Left ventricle myocardium superior (tissue), 1 donor: ENCODE data around the gene CCDC71. TPM values are rescaled to one million over a fixed set of nuclear protein-coding genes. Genes with fewer than 3 reads are reported as not detected.
A peak's percentile ranks its signal among the peaks of the same experiment; 100 is the strongest.

Experiments used
- ATAC-seq: fragments of 200-7000 bp; cut with Tn5 transposase; one replicate; pipeline ENCODE4 v1.9.1; 2020; ENCODE audit warnings: mild to moderate bottlenecking, moderate library complexity
- DNase-seq: peaks from one replicate; pipeline ENCODE4 v3.0.0-alpha.2; 2020
- intact Hi-C: fragments of 100-400 bp; cut with micrococcal nuclease; formaldehyde crosslinking; loops from one replicate; pipeline ENCODE4 v1.11.0; 2022
- total RNA-seq: library from RNA; stranded (reverse); fragmentation: NEBNext Ultra II Directional; extraction: Animal tissue kit (Norgen Biotek cat#: 25700); gene quantifications from one replicate; pipeline ENCODE4 v1.2.1, GENCODE V29; 2021
- donor health status: DM: no; HTN: yes; CAD: no; lungs with severe emphysema.

The CCDC71 gene
- total RNA-seq, 1 donor from 2014 or later: 10.2 TPM

GRCh38 chr3:49171775-49172500, 5.8 kb upstream of the CCDC71 start:
- ATAC-seq (no peak), DNase-seq (no peak)
- intact Hi-C loops: loop anchor here (10.0 kb wide), 1 partner anchor 103 kb away; the partner anchor contains the start of gene C3orf62

GRCh38 chr3:49171119-49171774, 5.1 kb upstream of the CCDC71 start, which contains the start of gene KLHDC8B:
KLHDC8B (plus strand) TSS chr3:49171598; CDS start chr3:49172770, 1,172 bp downstream.
- peak; percentile 88 for ATAC-seq
- intact Hi-C loops: loop anchor here (10.0 kb wide), 1 partner anchor 104 kb away; the partner anchor contains the start of gene C3orf62
- DNase-seq: peak; percentile 95

- intact Hi-C loops: loop anchor here (10.0 kb wide), 1 partner anchor 104 kb away; the partner anchor contains the start of gene C3orf62
- ATAC-seq (no peak), DNase-seq (no peak)
Observed at GRCh38 chr3:49170744-49171118, 4.6 kb upstream of the CCDC71 start.

GRCh38 chr3:49166752-49167556, 823 bp upstream of the CCDC71 start:
- no peak for ATAC-seq
- intact Hi-C loops: no loop called here
- no peak for DNase-seq

- intact Hi-C loops: no loop called here
- no peak for DNase-seq
- no peak for ATAC-seq
Observed at GRCh38 chr3:49164983-49165720, 979 bp downstream of the CCDC71 start.

GRCh38 chr3:49163609-49164008, 2.5 kb downstream of the CCDC71 start:
- intact Hi-C loops: no loop called here
- no peak for DNase-seq
- no peak for ATAC-seq

GRCh38 chr3:49162751-49163419, 3.2 kb downstream of the CCDC71 start:
- DNase-seq (no peak), ATAC-seq (no peak)
- intact Hi-C loops: no loop called here

- ATAC-seq (no peak), DNase-seq (no peak)
- intact Hi-C loops: no loop called here
Observed at GRCh38 chr3:49161808-49162530, 4.2 kb downstream of the CCDC71 start.

- ATAC-seq (no peak), DNase-seq (no peak)
- intact Hi-C loops: no loop called here
Observed at GRCh38 chr3:49161197-49161596, 4.9 kb downstream of the CCDC71 start.

GRCh38 chr3:49158792-49159191, 7.3 kb downstream of the CCDC71 start:
- ATAC-seq (no peak), DNase-seq (no peak)
- intact Hi-C loops: no loop called here

GRCh38 chr3:49158103-49158709, 7.9 kb downstream of the CCDC71 start:
- ATAC-seq: peak; percentile 28
- DNase-seq: no peak
- intact Hi-C loops: no loop called here

GRCh38 chr3:49157289-49157688, 8.8 kb downstream of the CCDC71 start:
- intact Hi-C loops: no loop called here
- ATAC-seq (no peak), DNase-seq (no peak)

GRCh38 chr3:49153349-49153912, 12.7 kb downstream of the CCDC71 start:
- intact Hi-C loops: no loop called here
- DNase-seq (no peak), ATAC-seq (no peak)

GRCh38 chr3:49151610-49152009, 14.5 kb downstream of the CCDC71 start:
- DNase-seq: no peak
- intact Hi-C loops: no loop called here

GRCh38 chr3:49148159-49148558, 18.0 kb downstream of the CCDC71 start:
- ATAC-seq: no peak
- no peak for DNase-seq
- intact Hi-C loops: no loop called here

More at GRCh38 chr3:49151610-49152009, 14.5 kb downstream of the CCDC71 start:
- no peak for ATAC-seq

GRCh38 chr3:49140080-49140479, 26.1 kb downstream of the CCDC71 start:
- DNase-seq (no peak), ATAC-seq (no peak)
- intact Hi-C loops: no loop called here

- intact Hi-C loops: no loop called here
- ATAC-seq (no peak), DNase-seq (no peak)
Observed at GRCh38 chr3:49135499-49135898, 30.6 kb downstream of the CCDC71 start.
